Naive thymus-derived CD8-positive, alpha-beta T cell (primary cell): ENCODE measurements around the gene ZCCHC8. TPM values are rescaled to one million over a fixed set of nuclear protein-coding genes. Genes with fewer than 3 reads are reported as not detected.
"Not testable (repeated sequence)": the region's sequence is repeated elsewhere in the genome, so short reads cannot be mapped to it uniquely, and the experiment has no call there.

Experiments used
- ATAC-seq, 2 donors: fragments of 150-1000 bp; cut with Tn5 transposase in 1 of 2; sonication (Bioruptor Pico), chemical (Tn5 transposase) in 1 of 2; 1 replicate in 1 of 2; 2 replicates in 1 of 2; pipeline ENCODE4 v1.10.0; 2021; ENCODE audit warnings: mild to moderate bottlenecking in 2 of 2, moderate library complexity in 2 of 2
- POLR2A ChIA-PET: fragments of 350-600 bp; sonication (Branson Sonifier 250); formaldehyde crosslinking; loops from one replicate; lab custom pipeline; 2021; ENCODE audit warnings: antibody characterized with exemption; lab: Charles Lee
- DNase-seq, 10 donors: peaks; one replicate each; pipeline versions ENCODE4 v3.0.0 to v3.0.0-alpha.2; 2020 to 2022
- H3K27ac Mint-ChIP-seq, 10 donors: one replicate each; pipeline ENCODE4 v1.8.0; 2020 to 2022; ENCODE audit warnings: mild to moderate bottlenecking in 10 of 10, mixed read lengths in 10 of 10, moderate library complexity in 4 of 10, inconsistent platforms in 1 of 10
- H3K27me3 Mint-ChIP-seq, 5 donors: one replicate each; pipeline ENCODE4 v1.8.0; 2021 to 2022; ENCODE audit warnings: mixed read lengths in 5 of 5
- H3K36me3 Mint-ChIP-seq, 3 donors: one replicate each; pipeline ENCODE4 v1.8.0; 2020 to 2022; ENCODE audit warnings: mixed read lengths in 3 of 3, mild to moderate bottlenecking in 2 of 3, inconsistent platforms in 1 of 3
- H3K4me1 Mint-ChIP-seq, 4 donors: one replicate each; pipeline ENCODE4 v1.8.0; 2021 to 2022; ENCODE audit warnings: mixed read lengths in 4 of 4
- H3K4me3 Mint-ChIP-seq, 10 donors: one replicate each; pipeline ENCODE4 v1.8.0; 2020 to 2022; ENCODE audit warnings: mild to moderate bottlenecking in 10 of 10, mixed read lengths in 10 of 10, moderate library complexity in 6 of 10, inconsistent platforms in 1 of 10
- H3K9me3 Mint-ChIP-seq, 9 donors: one replicate each; pipeline ENCODE4 v1.8.0; 2020 to 2022; ENCODE audit warnings: mixed read lengths in 9 of 9, mild to moderate bottlenecking in 3 of 9, inconsistent platforms in 1 of 9, moderate library complexity in 1 of 9
- polyA plus RNA-seq, 3 donors: library from polyadenylated mRNA; unstranded; fragments of 300-500 nt; fragmentation: Illumina TruSeq; gene quantifications; one replicate each; pipeline ENCODE4 v1.2.3, GENCODE V29; 2021
- total RNA-seq, 8 experiments: library from RNA in 2 of 8; stranded (reverse) in 2 of 8; gene quantifications; one replicate each; pipeline ENCODE4 v1.2.3 and lab custom pipeline; 2021 to 2026

Gene ZCCHC8
- total and polyA plus RNA-seq, 5 experiments from 2014 or later, result 5.4 to 43.3 (median 14.1) TPM

DNA sequence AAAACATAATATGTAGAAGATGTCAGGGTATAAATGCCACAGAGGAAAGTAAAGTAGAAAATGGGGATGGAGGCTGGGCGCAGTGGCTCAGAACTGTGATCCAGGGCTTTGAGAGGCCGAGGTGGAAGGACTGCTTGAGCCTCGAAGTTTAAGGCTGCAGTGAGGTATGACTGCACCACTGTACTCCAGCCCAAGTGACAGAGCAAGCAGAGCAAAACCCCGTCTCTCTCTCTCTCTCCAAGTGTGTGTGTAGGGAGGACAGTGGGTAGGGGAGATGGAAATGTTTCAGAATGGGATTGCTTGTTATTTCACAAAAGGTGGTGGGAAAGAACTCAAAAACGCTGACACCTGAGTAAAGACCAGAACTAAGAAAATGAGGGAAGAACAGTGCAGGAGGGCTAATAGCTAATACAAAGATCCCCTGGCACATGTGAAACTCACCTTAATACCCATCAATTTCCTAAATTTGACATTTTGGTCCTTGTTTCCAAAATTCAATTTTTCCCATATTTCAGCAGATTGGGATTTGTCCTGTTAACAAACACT lies 5.7 kb upstream of the ZCCHC8 start:
- peaks cover 0 to 12% (median 6%) of the 10 kb centered on the region in 4 donors for H3K4me1 Mint-ChIP-seq
- POLR2A ChIA-PET, result interaction anchor here (1.4 kb wide), 1 partner anchor 20 kb away, joined by 4 read pairs; the partner anchor contains the start of genes KNTC1 and RSRC2
- no peak overlapping the region for H3K4me3 Mint-ChIP-seq
- H3K27ac Mint-ChIP-seq, result peak overlapping the region in 7 of 10 donors; percentile 6 to 72 (median 59)
- H3K9me3 Mint-ChIP-seq, result no peaks in the 10 kb centered on the region
- no peaks in the 10 kb centered on the region for H3K27me3 Mint-ChIP-seq
- peaks cover 0 to 83% (median 22%) of the 10 kb centered on the region in 3 donors for H3K36me3 Mint-ChIP-seq
- DNase-seq, result no peak
- no peak for ATAC-seq

DNA sequence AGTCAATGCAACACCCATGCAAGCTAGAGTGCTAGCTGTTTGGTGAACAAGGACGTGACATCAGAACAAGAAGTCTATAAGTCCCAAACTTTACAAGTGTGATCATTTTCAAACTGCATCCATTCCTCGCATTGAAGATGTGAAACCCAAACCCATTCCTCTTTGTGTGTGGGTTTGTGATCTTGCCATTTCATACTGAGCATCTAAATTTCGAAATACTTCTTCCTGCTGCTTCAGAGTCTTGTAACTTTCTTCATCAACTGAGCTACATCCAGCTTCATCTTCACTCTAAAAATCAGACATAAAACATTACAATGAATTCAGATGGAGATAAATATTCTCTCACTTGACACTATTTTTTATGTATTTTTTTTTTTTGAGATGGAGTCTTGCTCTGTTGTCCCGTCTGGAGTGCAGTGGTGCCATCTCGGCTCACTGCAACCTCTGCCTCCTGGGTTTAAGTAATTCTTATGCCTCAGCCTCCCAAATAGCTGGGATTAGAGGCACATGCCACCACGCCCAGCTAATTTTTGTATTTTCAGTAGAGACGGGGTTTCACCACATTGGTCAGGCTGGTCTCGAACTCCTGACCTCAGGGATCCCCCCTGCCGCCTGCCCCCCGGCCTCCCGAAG lies 4.8 kb upstream of the ZCCHC8 start:
- DNase-seq, result no peak
- POLR2A ChIA-PET, result interaction anchor here (0.6 to 1.4 kb wide), 2 partner anchors 21 to 626 kb away, joined by 4 to 5 read pairs; partner anchors contain the start of genes KNTC1 and RSRC2
- H3K4me3 Mint-ChIP-seq, result peak overlapping the region in 1 of 10 donors; percentile 12
- H3K27ac Mint-ChIP-seq, result peak overlapping the region in 2 of 10 donors; percentile 24 to 48
- H3K4me1 Mint-ChIP-seq, result peaks cover 4 to 20% (median 13%) of the 10 kb centered on the region in 4 donors
- no peaks in the 10 kb centered on the region for H3K27me3 Mint-ChIP-seq
- no peak for ATAC-seq
- no peaks in the 10 kb centered on the region for H3K9me3 Mint-ChIP-seq
- H3K36me3 Mint-ChIP-seq, result peaks cover 0 to 75% (median 14%) of the 10 kb centered on the region in 3 donors

GRCh38 chr12:122503783-122504590 lies 3.3 kb upstream of the ZCCHC8 start:
- Mint-ChIP-seq H3K4me1 (peaks cover 6 to 31% (median 23%) of the 10 kb centered on the region in 4 donors), H3K4me3 (peak overlapping the region in 1 of 10 donors; percentile 20), H3K9me3 (no peaks in the 10 kb centered on the region), H3K36me3 (peaks cover 0 to 63% (median 4%) of the 10 kb centered on the region in 3 donors), H3K27ac (peak overlapping the region in 6 of 10 donors; percentile 18 to 80 (median 58)), H3K27me3 (no peaks in the 10 kb centered on the region)
- no peak for ATAC-seq
- POLR2A ChIA-PET, result interaction anchor here (0.6 kb wide), 1 partner anchor 22 kb away, joined by 3 read pairs; the partner anchor contains the start of gene RSRC2
- DNase-seq, result no peak

- H3K27ac Mint-ChIP-seq, result peak overlapping the region in 8 of 10 donors; percentile 25 to 97 (median 60)
- peaks cover 0 to 59% (median 4%) of the 10 kb centered on the region in 3 donors for H3K36me3 Mint-ChIP-seq
These were observed 2.5 kb upstream of the ZCCHC8 start for GRCh38 chr12:122503147-122503751.

GRCh38 chr12:122501489-122501989 lies 807 bp upstream of the ZCCHC8 start:
- H3K4me3 Mint-ChIP-seq, result peak overlapping the region; percentile 84 to 99 (median 96)
- no peak for DNase-seq
- peaks cover 8 to 47% (median 34%) of the 10 kb centered on the region in 4 donors for H3K4me1 Mint-ChIP-seq
- POLR2A ChIA-PET, result interaction anchor here (0.7 to 5.4 kb wide), 10 partner anchors 10 to 1211 kb away, joined by 3 to 113 read pairs (median 8); partner anchors contain the start of genes ATP6V0A2, DENR, DIABLO and KNTC1
- H3K27me3 Mint-ChIP-seq, result no peaks in the 10 kb centered on the region
- peak overlapping the region; percentile 96 to 99 (median 97) for H3K27ac Mint-ChIP-seq
- H3K9me3 Mint-ChIP-seq, result no peaks in the 10 kb centered on the region
- peaks cover 0 to 49% (median 6%) of the 10 kb centered on the region in 3 donors for H3K36me3 Mint-ChIP-seq
- ATAC-seq, result no peak

More at GRCh38 chr12:122503147-122503751, 2.5 kb upstream of the ZCCHC8 start:
- DNase-seq, result no peak
- POLR2A ChIA-PET, result interaction anchor here (0.6 to 5.4 kb wide), 3 partner anchors 8 to 23 kb away, joined by 3 to 113 read pairs (median 11); partner anchors contain the start of genes KNTC1 and RSRC2
- Mint-ChIP-seq H3K4me1 (peaks cover 6 to 37% (median 28%) of the 10 kb centered on the region in 4 donors), H3K9me3 (no peaks in the 10 kb centered on the region), H3K27me3 (no peaks in the 10 kb centered on the region), H3K4me3 (peak overlapping the region in 2 of 10 donors; percentile 10 to 20)
- no peak for ATAC-seq

GRCh38 chr12:122499991-122500684 lies 594 bp downstream of the ZCCHC8 start:
- Mint-ChIP-seq H3K9me3 (no peaks in the 10 kb centered on the region), H3K36me3 (peaks cover 0 to 46% (median 3%) of the 10 kb centered on the region in 3 donors), H3K4me3 (peak overlapping the region; percentile 84 to 99 (median 96)), H3K27ac (peak overlapping the region; percentile 96 to 99 (median 97)), H3K4me1 (peaks cover 12 to 50% (median 38%) of the 10 kb centered on the region in 4 donors), H3K27me3 (no peaks in the 10 kb centered on the region)
- peak in 8 of 10 donors; percentile 16 to 66 (median 47) for DNase-seq
- peak in 1 of 2 donors; percentile 23 for ATAC-seq
- POLR2A ChIA-PET, result interaction anchor here (0.5 to 5.4 kb wide), 15 partner anchors 9 to 1895 kb away, joined by 3 to 113 read pairs (median 7); partner anchors contain the start of genes CCDC62, DENR, DIABLO and KNTC1

DNA sequence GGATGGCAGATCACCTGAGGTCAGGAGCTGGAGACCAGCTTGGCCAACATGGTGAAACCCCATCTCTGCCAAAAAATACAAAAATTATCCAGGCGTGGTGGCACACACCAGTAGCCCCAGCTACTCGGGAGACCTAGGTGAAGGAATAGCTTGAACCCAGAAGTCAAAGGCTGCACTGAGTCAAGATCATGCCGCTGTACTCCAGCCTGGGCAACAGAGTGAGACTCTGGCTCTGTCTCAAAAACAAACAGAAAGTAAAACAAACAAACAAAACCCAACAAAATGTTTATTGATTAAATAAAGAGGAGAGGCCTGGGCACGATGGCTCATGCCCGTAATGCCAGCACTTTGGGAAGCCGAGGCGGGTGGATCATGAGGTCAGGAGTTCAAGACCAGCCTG lies 5.5 kb downstream of the ZCCHC8 start:
- Mint-ChIP-seq H3K36me3 (peaks cover 0 to 62% (median 12%) of the 10 kb centered on the region in 3 donors), H3K4me3 (peak overlapping the region in 1 of 10 donors; percentile 14), H3K4me1 (peaks cover 9 to 44% (median 32%) of the 10 kb centered on the region in 4 donors), H3K27me3 (no peaks in the 10 kb centered on the region), H3K9me3 (no peaks in the 10 kb centered on the region), H3K27ac (peak overlapping the region in 2 of 10 donors; percentile 45 to 62)
- ATAC-seq (no peak), DNase-seq (no peak)
- POLR2A ChIA-PET, result interaction anchor here (0.7 kb wide), 2 partner anchors 17 to 159 kb away, joined by 3 to 4 read pairs; no protein-coding TSS in a partner anchor

DNA sequence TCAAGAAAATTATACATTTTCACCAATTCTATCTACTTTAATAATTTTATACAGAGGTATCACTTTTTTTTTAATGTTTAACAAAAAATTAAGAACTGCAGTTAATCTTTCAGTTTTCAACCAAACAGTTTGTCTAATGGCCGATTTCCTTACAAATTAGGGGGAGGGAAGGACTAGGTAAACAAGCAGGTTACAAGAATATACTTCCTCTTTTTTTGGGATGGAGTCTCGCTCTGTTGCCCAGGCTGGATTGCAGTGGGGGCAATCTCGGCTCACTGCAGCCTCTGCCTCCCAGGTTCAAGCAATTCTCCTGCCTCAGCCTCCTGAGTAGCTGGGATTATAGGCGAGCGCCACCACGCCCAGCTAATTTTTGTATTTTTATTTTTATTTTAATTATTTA lies 7.5 kb downstream of the ZCCHC8 start:
- POLR2A ChIA-PET, H3K9me3 Mint-ChIP-seq, H3K4me3 Mint-ChIP-seq, ATAC-seq, H3K27ac Mint-ChIP-seq, DNase-seq, H3K27me3 Mint-ChIP-seq: not testable (repeated sequence)
- peaks cover 6 to 74% (median 15%) of the 10 kb centered on the region in 3 donors for H3K36me3 Mint-ChIP-seq
- peaks cover 11 to 29% (median 19%) of the 10 kb centered on the region in 4 donors for H3K4me1 Mint-ChIP-seq

GRCh38 chr12:122491991-122492390 lies 8.7 kb downstream of the ZCCHC8 start:
- POLR2A ChIA-PET, result no interaction called here
- H3K27ac Mint-ChIP-seq, result peak overlapping the region in 1 of 10 donors; percentile 63
- no peak for ATAC-seq

GRCh38 chr12:122489038-122489437 lies 11.7 kb downstream of the ZCCHC8 start:
- H3K27me3 Mint-ChIP-seq, result no peaks in the 10 kb centered on the region
- H3K36me3 Mint-ChIP-seq, result peaks cover 6 to 90% (median 11%) of the 10 kb centered on the region in 3 donors
- no peaks in the 10 kb centered on the region for H3K9me3 Mint-ChIP-seq
- ATAC-seq, result no peak
- POLR2A ChIA-PET, result interaction anchor here (0.6 kb wide), 1 partner anchor 69 kb away, joined by 3 read pairs; no protein-coding TSS in a partner anchor
- H3K4me3 Mint-ChIP-seq, result no peak overlapping the region
- H3K27ac Mint-ChIP-seq, result peak overlapping the region in 1 of 10 donors; percentile 29
- H3K4me1 Mint-ChIP-seq, result peaks cover 5 to 17% (median 6%) of the 10 kb centered on the region in 4 donors
- DNase-seq, result no peak

More at GRCh38 chr12:122491991-122492390, 8.7 kb downstream of the ZCCHC8 start:
- peaks cover 6 to 83% (median 15%) of the 10 kb centered on the region in 3 donors for H3K36me3 Mint-ChIP-seq
- no peak for DNase-seq
- H3K27me3 Mint-ChIP-seq, result no peaks in the 10 kb centered on the region
- H3K9me3 Mint-ChIP-seq, result no peaks in the 10 kb centered on the region
- peaks cover 11 to 22% (median 16%) of the 10 kb centered on the region in 4 donors for H3K4me1 Mint-ChIP-seq
- H3K4me3 Mint-ChIP-seq, result no peak overlapping the region

DNA sequence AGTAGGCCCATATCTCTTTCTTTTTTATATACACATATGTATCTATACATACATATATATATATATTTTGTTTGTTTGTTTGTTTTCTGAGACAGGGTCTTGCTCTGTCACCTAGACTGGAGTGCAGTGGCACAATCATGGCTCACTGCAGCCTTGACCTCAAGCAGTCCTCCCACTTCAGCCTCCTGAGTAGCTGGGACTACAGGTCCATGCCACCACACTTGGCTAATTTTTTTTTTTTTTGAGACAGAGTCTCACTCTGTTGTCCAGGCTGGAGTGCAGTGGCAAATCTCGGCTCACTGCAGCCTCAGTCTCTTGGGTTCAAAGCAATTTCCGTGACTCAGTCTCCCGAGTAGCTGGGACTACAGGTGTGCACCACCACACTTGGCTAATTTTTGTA lies 12.9 kb downstream of the ZCCHC8 start:
- POLR2A ChIA-PET, result interaction anchor here (0.6 kb wide), 1 partner anchor 10 kb away, joined by 3 read pairs; no protein-coding TSS in a partner anchor
- H3K27me3 Mint-ChIP-seq, result not testable (repeated sequence)

More for the DNA sequence above, 12.9 kb downstream of the ZCCHC8 start:
- not testable (repeated sequence) for H3K4me3 Mint-ChIP-seq, DNase-seq, ATAC-seq, H3K27ac Mint-ChIP-seq, H3K9me3 Mint-ChIP-seq
- H3K36me3 Mint-ChIP-seq, result peaks cover 6 to 95% (median 11%) of the 10 kb centered on the region in 3 donors
- H3K4me1 Mint-ChIP-seq, result peaks cover 5 to 15% (median 6%) of the 10 kb centered on the region in 4 donors
